ENCODE measurements around the gene ICA1. TPM values are rescaled to one million over a fixed set of nuclear protein-coding genes. Genes with fewer than 3 reads are reported as not detected.
"Not testable (repeated sequence)": the region's sequence is repeated elsewhere in the genome, so short reads cannot be mapped to it uniquely, and the experiment has no call there.

ICA1 gene
- 10 to 100 TPM; 10.2 to 76.7 (median 26.1) TPM for total RNA-seq

DNA sequence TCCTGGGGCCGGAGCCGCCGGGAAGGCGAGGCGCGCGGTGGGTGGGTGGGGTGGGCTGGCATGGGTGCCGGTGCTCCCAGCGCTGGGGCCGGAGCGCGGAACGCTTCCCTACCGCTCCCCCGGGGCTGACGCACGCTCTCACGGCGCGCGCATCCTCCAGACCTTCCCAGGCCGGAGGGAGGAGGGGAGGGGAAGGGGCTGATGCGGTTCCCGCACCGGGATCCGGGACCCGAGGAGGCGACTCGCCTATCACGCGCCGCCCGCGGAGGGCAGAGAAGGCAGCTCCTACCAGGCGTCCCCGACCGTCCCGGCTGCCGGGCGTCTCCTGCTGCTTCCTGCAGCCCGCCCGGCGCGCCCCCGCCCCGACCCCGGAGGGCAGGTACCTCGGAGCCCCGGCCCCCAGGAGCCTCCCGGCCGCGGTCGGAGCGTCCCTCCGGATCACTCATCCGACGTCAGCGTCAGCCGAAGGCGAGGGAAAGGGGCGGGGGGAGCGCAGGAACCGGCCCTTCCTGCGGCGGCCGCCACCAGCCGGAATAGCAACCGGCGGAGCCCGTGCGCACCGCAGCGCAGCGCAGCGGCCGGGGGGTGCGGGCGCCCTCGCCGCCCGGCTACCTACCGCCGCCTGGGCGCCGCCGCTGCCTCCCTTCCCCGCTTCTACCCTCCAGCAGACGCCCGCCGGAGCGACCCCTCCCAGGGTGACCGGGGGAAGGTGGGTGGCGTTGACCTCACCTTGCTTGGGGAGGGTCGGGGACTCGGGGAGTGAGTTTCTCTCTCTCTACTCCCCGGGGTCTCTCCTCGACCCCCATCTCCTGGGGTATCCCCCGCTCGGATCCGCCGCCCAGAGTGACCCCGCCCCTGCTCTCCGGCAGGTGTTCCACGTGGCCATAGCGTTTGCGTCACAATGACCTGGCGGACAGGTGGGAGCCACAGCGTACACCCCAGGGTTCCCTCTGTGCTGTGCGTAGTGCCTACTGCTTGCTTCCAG is at the start of gene ICA1:
Gene ICA1 (minus strand): TSS at position 457 of the 985 bp plus-strand sequence. CDS start 26,241 bp downstream, outside the sequence.
- 0 to 40% (median 33%) methylated on average over 1 to 2 of the region's 109 CpGs; no CpG with 5 or more reads in 7 of the 10 experiments for WGBS, 10 experiments
- ATAC-seq (replicated peaks in 6 of 8), result peak; percentile 84 to 93 (median 91)
- in situ Hi-C loops (cut with MboI; ENCODE audit: low pct_unique_long_range_greater_than_20kb in 2 of 9, low sequenced_read_pairs in 9 of 9, unreplicated experiment in 9 of 9), result no loop called here
- Histone ChIP-seq H3K27ac (peak within 1 kb of the TSS; percentile 75 to 81), H3K4me1 (replicated peaks in 1 of 2) (peaks cover 7 to 15% of the 10 kb centered on the region in 2 donors), H3K4me3 (peak within 1 kb of the TSS; percentile 64 to 99 (median 83))

DNA sequence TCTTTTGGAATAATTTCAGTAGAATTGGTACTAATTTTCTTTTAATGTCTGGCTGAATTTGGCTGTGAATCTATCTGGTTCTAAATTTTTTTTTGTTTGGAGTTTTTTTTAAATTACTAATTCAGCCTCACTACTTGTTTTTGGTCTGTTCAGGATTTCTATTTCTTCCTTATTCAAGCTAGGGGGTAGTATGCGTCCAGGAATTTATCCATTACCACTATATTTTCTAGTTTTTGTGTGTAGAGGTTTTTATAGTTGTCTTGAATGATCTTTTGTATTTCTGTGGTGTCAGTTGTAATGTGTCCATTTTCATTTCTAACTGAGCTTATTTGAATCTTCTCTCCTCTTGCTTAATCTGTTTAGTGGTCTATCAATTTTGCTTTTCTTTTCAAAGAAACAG is 48.9 kb upstream of the ICA1 start:
- 0 to 100% (median 65%) methylated on average over 1 of the region's 1 CpG; no CpG with 5 or more reads in 2 of the 10 experiments for WGBS, 10 experiments
- Histone ChIP-seq H3K27ac (no peak overlapping the region), H3K4me1 (replicated peaks in 1 of 2) (no peaks in the 10 kb centered on the region), H3K4me3 (no peak overlapping the region)
- ATAC-seq (replicated peaks in 6 of 8), result no peak
- in situ Hi-C loops (cut with MboI; ENCODE audit: low pct_unique_long_range_greater_than_20kb in 2 of 9, low sequenced_read_pairs in 9 of 9, unreplicated experiment in 9 of 9), result loop anchor here in 1 of 9 experiments (25.0 kb wide), 1 partner anchor 1224 kb away; no protein-coding TSS in a partner anchor

DNA sequence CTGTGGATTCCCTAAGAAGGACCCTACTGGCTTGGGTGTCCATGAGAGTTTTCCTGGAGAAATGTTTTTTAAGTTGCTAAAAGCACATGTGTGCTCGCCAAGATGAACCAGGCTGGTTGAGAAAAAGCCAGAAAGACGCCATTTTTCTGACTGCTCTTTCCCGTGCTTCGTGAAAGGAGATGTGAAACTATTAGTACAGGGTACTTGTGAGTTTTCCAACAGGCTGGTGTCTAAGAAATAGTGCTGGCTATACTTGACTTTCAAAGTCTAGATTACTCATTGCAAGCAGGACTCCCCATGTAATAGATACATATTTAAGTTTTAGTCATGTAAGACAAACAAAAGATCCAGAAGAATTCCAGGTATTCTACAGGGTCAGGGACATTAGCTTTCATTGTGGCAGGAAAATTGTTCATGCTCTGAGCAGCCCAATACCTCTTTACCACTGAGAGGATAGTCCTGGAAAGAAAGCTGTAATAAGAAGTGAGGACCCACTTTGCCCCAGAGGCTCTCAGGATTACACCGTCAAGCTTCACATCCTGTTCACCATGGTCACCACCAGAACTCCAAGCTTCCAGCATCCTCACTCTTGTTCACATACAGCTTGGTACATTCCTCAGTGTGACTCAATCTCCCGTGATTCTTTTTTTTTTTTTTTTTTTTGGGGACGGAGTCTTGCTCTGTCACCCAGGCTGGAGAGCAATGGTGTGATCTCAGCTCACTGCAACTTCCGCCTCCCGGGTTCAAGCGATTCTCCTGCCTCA is 43.8 kb upstream of the ICA1 start:
- ATAC-seq (replicated peaks in 6 of 8), result no peak
- in situ Hi-C loops (cut with MboI; ENCODE audit: low pct_unique_long_range_greater_than_20kb in 2 of 9, low sequenced_read_pairs in 9 of 9, unreplicated experiment in 9 of 9), result loop anchor here in 1 of 9 experiments (25.0 kb wide), 1 partner anchor 1219 kb away; no protein-coding TSS in a partner anchor
- peaks cover 0 to 3% of the 10 kb centered on the region in 2 donors for H3K4me1 ChIP-seq (replicated peaks in 1 of 2)
- 33 to 96% (median 81%) methylated on average over 2 to 6 of the region's 10 CpGs for WGBS, 10 experiments
- H3K4me3 ChIP-seq, result no peak overlapping the region
- no peak overlapping the region for H3K27ac ChIP-seq

DNA sequence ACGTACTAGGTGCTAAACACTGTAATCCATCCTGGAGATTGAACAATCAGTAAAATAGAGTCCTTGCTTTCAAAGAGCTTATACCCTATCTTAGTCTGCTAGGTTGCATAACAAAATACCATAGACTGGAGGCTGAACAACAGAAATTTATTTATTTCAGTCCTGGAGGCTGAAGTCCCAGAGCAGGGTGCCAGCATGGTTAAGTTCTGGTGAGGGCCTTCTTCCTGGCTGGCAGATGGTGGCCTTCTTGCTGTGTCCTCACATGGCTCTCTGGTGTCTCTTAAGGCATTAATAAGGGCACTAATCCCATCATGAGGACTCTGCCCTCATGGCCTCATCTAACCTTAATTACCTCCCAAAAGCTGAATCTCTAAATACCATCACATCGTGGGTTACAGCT is 43.1 kb upstream of the ICA1 start:
- 0 to 100% (median 50%) methylated on average over 1 to 2 of the region's 2 CpGs; no CpG with 5 or more reads in 3 of the 10 experiments for WGBS, 10 experiments
- no peak overlapping the region for H3K27ac ChIP-seq
- no peak overlapping the region for H3K4me3 ChIP-seq
- in situ Hi-C loops (cut with MboI; ENCODE audit: low pct_unique_long_range_greater_than_20kb in 2 of 9, low sequenced_read_pairs in 9 of 9, unreplicated experiment in 9 of 9), result loop anchor here in 1 of 9 experiments (25.0 kb wide), 1 partner anchor 1218 kb away; no protein-coding TSS in a partner anchor
- no peak for ATAC-seq (replicated peaks in 6 of 8)
- peaks cover 0 to 3% of the 10 kb centered on the region in 2 donors for H3K4me1 ChIP-seq (replicated peaks in 1 of 2)

GRCh38 chr7:8303904-8304528 is 42.0 kb upstream of the ICA1 start:
- in situ Hi-C loops (cut with MboI; ENCODE audit: low pct_unique_long_range_greater_than_20kb in 2 of 9, low sequenced_read_pairs in 9 of 9, unreplicated experiment in 9 of 9), result loop anchor here in 1 of 9 experiments (25.0 kb wide), 1 partner anchor 1217 kb away; no protein-coding TSS in a partner anchor
- no CpG with 5 or more reads among the region's 16 CpGs for WGBS, 10 experiments
- Histone ChIP-seq H3K4me3 (peak overlapping the region in 4 of 5 donors; percentile 4 to 29 (median 19)), H3K4me1 (replicated peaks in 1 of 2) (peaks cover 0 to 3% of the 10 kb centered on the region in 2 donors), H3K27ac (peak overlapping the region; percentile 18 to 42)
- ATAC-seq (replicated peaks in 6 of 8), result peak in 4 of 8 experiments; percentile 28 to 85 (median 72)

- H3K4me1 ChIP-seq (replicated peaks in 1 of 2); H3K27ac ChIP-seq; ATAC-seq (replicated peaks in 6 of 8); in situ Hi-C loops (cut with MboI; ENCODE audit: low pct_unique_long_range_greater_than_20kb in 2 of 9, low sequenced_read_pairs in 9 of 9, unreplicated experiment in 9 of 9); H3K4me3 ChIP-seq: not testable (repeated sequence)
- 64 to 100% (median 87%) methylated on average over 2 to 7 of the region's 7 CpGs; no CpG with 5 or more reads in 3 of the 10 experiments for WGBS, 10 experiments
Observed at GRCh38 chr7:8297023-8297422, 35.1 kb upstream of the ICA1 start.

- WGBS, 10 experiments, result 67 to 100% (median 88%) methylated on average over 1 of the region's 1 CpG; no CpG with 5 or more reads in 1 of the 10 experiments
- ATAC-seq (replicated peaks in 6 of 8), result no peak
- in situ Hi-C loops (cut with MboI; ENCODE audit: low pct_unique_long_range_greater_than_20kb in 2 of 9, low sequenced_read_pairs in 9 of 9, unreplicated experiment in 9 of 9), result no loop called here
- H3K27ac ChIP-seq, result no peak overlapping the region
- peaks cover 0 to 2% of the 10 kb centered on the region in 2 donors for H3K4me1 ChIP-seq (replicated peaks in 1 of 2)
- no peak overlapping the region for H3K4me3 ChIP-seq
Observed at GRCh38 chr7:8296362-8296659, 34.3 kb upstream of the ICA1 start.

DNA sequence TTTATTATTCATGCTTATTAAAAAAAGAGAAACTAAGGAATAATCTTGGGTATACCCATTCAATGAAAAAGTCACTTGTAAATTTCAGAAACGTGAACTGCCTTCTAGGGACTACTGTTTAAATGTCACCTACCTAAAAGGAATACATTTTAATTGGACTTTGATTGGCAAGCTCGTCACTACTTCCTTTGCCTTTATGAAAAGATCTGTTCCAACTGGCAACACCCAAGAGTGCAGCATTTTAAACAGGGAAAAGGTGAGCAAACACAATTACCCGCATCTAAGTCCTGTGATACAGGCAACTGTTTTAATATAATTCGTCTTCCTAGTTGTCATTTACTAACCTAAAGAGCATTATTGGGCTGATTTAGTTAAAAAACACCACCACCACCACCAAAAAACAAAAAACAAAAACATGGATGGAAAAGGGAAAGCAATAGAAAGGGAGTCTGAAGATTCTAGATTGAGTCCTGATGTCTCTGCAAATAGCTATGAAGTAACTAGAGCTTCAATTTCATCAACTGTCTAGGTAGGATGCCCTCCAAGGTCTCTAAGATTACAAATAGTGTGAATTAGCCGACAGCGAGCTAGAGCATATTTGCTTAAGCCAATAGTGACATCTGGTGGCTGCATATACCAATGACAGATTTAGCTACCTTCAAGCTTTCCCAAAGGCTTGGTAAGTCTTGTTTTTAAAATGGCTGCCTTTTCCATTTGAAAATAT is 33.8 kb upstream of the ICA1 start:
- in situ Hi-C loops (cut with MboI; ENCODE audit: low pct_unique_long_range_greater_than_20kb in 2 of 9, low sequenced_read_pairs in 9 of 9, unreplicated experiment in 9 of 9), result no loop called here
- ATAC-seq (replicated peaks in 6 of 8), result peak; percentile 75 to 98 (median 90)
- Histone ChIP-seq H3K27ac (no peak overlapping the region), H3K4me1 (replicated peaks in 1 of 2) (peaks cover 0 to 2% of the 10 kb centered on the region in 2 donors), H3K4me3 (no peak overlapping the region)
- WGBS, 10 experiments, result 5 to 62% (median 43%) methylated on average over 5 to 6 of the region's 6 CpGs; no CpG with 5 or more reads in 2 of the 10 experiments

DNA sequence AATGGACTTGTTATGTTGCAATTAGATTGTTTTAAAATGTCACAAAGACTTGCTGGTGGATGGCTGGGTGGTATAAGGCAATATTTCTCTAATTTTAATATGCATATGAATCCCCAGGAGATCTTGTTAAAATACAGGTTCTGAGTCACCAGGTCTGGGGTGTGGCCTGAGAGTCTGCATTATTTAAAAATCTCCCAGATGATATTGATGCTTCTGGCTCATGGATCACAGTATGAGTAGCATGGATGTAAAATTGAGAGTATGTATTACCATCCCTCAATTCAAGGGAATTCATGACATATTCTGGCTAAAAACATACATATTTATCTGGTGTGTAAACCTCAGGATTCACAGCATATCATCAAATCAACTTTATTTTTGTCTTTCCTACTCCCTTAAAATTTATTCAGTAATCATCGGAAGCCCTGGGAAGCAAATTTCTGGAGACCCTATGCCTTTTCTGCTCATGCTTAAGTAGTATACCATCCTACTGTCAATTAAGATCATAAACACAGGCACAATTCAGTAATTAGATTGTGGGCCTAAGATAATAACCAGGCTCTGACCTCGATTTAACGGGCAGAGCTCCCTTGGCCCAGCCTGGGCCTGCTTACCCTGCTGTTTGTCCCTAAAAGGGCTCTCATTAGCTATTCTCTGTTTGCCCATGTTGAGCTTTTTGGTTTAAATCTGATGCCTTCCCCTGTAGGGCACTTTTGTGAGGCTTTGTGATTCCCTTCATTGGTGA is 29.6 kb upstream of the ICA1 start:
- Histone ChIP-seq H3K27ac (no peak overlapping the region), H3K4me3 (no peak overlapping the region), H3K4me1 (replicated peaks in 1 of 2) (peaks cover 0 to 2% of the 10 kb centered on the region in 2 donors)
- in situ Hi-C loops (cut with MboI; ENCODE audit: low pct_unique_long_range_greater_than_20kb in 2 of 9, low sequenced_read_pairs in 9 of 9, unreplicated experiment in 9 of 9), result no loop called here
- WGBS, 10 experiments, result 14 to 100% (median 88%) methylated on average over 1 to 3 of the region's 3 CpGs; no CpG with 5 or more reads in 2 of the 10 experiments
- peak in 3 of 8 experiments; percentile 53 to 84 (median 80) for ATAC-seq (replicated peaks in 6 of 8)

- WGBS, 10 experiments, result 0 to 78% (median 75%) methylated on average over 2 to 3 of the region's 3 CpGs; no CpG with 5 or more reads in 3 of the 10 experiments
- no peak overlapping the region for H3K27ac ChIP-seq
- H3K4me1 ChIP-seq (replicated peaks in 1 of 2), result peaks cover 0 to under 1% of the 10 kb centered on the region in 2 donors
- no peak overlapping the region for H3K4me3 ChIP-seq
- ATAC-seq (replicated peaks in 6 of 8), result peak in 3 of 8 experiments; percentile 41 to 75 (median 70)
- in situ Hi-C loops (cut with MboI; ENCODE audit: low pct_unique_long_range_greater_than_20kb in 2 of 9, low sequenced_read_pairs in 9 of 9, unreplicated experiment in 9 of 9), result no loop called here
Observed at GRCh38 chr7:8290645-8291308, 28.8 kb upstream of the ICA1 start.

- Histone ChIP-seq H3K4me1 (replicated peaks in 1 of 2) (no peaks in the 10 kb centered on the region), H3K27ac (no peak overlapping the region), H3K4me3 (no peak overlapping the region)
- in situ Hi-C loops (cut with MboI; ENCODE audit: low pct_unique_long_range_greater_than_20kb in 2 of 9, low sequenced_read_pairs in 9 of 9, unreplicated experiment in 9 of 9), result no loop called here
- 100% methylated on average over 1 of the region's 2 CpGs; no CpG with 5 or more reads in 8 of the 10 experiments for WGBS, 10 experiments
- ATAC-seq (replicated peaks in 6 of 8), result no peak
Observed at GRCh38 chr7:8286118-8286517, 24.2 kb upstream of the ICA1 start.

All from motor neuron (in vitro differentiated cells).